Esophagus muscularis mucosa (tissue), 4 donors: ENCODE results near the gene DNER.

Experiments used
- CTCF ChIP-seq, 3 experiments: fragments of 200-600 bp in 2 of 3; fragments of 450-650 bp in 1 of 3; sonication (generic) in 2 of 3; IDR thresholded peaks; one replicate each; pipeline ENCODE4 v1.5.1; 2017 to 2019; ENCODE audit warnings: antibody characterized with exemption in 3 of 3, mild to moderate bottlenecking in 2 of 3, moderate library complexity in 1 of 3
- EP300 ChIP-seq: sonication (generic); formaldehyde crosslinking; IDR thresholded peaks from one replicate; pipeline ENCODE4 v1.6.1; 2017; ENCODE audit warnings: antibody characterized with exemption
- POLR2A ChIP-seq: fragments of 450-650 bp; IDR thresholded peaks from one replicate; pipeline ENCODE4 v1.6.1; 2017; ENCODE audit warnings: antibody characterized with exemption, moderate library complexity, mild to moderate bottlenecking, low read depth

GRCh38 chr2:229330952-229331351 is 383.4 kb downstream of the DNER start:
- TF ChIP-seq CTCF (IDR thresholded peaks at IDR 0.05) (no peak), POLR2A (no peak), EP300 (no peak)
